ENCODE data around the gene XAGE3.

The XAGE3 gene

DNA sequence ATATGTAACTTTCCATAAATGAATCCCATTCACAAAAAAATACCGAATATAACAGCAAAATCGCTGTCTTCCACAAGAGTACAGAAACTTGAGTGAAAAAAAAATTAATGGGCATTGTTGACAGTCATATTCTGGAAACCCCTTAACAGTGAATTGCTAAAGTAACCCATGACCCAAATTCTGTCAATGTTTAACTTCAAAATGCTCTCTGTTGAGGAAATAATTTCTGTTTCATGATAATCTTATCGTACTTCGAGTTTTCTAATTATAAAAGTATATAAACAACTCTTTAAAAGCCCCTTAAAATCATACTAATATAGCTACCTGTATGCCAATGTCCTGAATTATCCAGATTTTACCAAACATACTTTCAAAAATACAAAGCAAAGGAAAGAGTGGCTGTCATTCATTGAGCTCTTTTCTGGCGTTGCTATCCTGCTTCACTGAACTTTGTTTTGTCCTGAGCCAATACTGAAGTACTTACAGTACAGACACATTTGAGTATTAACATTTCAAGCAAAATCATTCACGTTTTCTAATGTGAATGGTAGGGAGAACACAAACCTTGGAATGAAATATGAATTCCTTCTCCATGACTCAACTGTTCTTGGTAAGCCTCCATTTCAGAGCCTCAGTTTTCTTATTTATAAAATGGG lies 2.4 kb downstream of the XAGE3 start:
- TF ChIP-seq TCF12 (IDR thresholded peaks at IDR 0.05; ENCODE audit: low read depth) (no peak), TEAD4 (IDR thresholded peaks at IDR 0.05) (no peak), TAF1 (IDR thresholded peaks at IDR 0.05; ENCODE audit: low read depth) (no peak), CREB1 (IDR thresholded peaks at IDR 0.05; ENCODE audit: low read depth) (no peak), RAD21 (IDR thresholded peaks at IDR 0.05; ENCODE audit: low read depth) (no peak), ZBTB7A (IDR thresholded peaks at IDR 0.05; ENCODE audit: low read depth) (no peak), NFIC (IDR thresholded peaks at IDR 0.05) (no peak), CEBPB (IDR thresholded peaks at IDR 0.05) (no peak), FOXM1 (IDR thresholded peaks at IDR 0.05; ENCODE audit: borderline replicate concordance, low read depth) (no peak), EP300 (IDR thresholded peaks at IDR 0.05; ENCODE audit: borderline replicate concordance) (no peak)
- TF ChIP-seq, protein P1, sequence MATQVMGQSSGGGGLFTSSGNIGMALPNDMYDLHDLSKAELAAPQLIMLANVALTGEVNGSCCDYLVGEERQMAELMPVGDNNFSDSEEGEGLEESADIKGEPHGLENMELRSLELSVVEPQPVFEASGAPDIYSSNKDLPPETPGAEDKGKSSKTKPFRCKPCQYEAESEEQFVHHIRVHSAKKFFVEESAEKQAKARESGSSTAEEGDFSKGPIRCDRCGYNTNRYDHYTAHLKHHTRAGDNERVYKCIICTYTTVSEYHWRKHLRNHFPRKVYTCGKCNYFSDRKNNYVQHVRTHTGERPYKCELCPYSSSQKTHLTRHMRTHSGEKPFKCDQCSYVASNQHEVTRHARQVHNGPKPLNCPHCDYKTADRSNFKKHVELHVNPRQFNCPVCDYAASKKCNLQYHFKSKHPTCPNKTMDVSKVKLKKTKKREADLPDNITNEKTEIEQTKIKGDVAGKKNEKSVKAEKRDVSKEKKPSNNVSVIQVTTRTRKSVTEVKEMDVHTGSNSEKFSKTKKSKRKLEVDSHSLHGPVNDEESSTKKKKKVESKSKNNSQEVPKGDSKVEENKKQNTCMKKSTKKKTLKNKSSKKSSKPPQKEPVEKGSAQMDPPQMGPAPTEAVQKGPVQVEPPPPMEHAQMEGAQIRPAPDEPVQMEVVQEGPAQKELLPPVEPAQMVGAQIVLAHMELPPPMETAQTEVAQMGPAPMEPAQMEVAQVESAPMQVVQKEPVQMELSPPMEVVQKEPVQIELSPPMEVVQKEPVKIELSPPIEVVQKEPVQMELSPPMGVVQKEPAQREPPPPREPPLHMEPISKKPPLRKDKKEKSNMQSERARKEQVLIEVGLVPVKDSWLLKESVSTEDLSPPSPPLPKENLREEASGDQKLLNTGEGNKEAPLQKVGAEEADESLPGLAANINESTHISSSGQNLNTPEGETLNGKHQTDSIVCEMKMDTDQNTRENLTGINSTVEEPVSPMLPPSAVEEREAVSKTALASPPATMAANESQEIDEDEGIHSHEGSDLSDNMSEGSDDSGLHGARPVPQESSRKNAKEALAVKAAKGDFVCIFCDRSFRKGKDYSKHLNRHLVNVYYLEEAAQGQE (IDR thresholded peaks at IDR 0.05; ENCODE audit: low read depth), result no peak
- TF ChIP-seq, protein P2, sequence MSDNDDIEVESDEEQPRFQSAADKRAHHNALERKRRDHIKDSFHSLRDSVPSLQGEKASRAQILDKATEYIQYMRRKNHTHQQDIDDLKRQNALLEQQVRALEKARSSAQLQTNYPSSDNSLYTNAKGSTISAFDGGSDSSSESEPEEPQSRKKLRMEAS (IDR thresholded peaks at IDR 0.05), result no peak
- TF ChIP-seq, protein P3, sequence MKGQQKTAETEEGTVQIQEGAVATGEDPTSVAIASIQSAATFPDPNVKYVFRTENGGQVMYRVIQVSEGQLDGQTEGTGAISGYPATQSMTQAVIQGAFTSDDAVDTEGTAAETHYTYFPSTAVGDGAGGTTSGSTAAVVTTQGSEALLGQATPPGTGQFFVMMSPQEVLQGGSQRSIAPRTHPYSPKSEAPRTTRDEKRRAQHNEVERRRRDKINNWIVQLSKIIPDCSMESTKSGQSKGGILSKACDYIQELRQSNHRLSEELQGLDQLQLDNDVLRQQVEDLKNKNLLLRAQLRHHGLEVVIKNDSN (IDR thresholded peaks at IDR 0.05), result no peak

DNA sequence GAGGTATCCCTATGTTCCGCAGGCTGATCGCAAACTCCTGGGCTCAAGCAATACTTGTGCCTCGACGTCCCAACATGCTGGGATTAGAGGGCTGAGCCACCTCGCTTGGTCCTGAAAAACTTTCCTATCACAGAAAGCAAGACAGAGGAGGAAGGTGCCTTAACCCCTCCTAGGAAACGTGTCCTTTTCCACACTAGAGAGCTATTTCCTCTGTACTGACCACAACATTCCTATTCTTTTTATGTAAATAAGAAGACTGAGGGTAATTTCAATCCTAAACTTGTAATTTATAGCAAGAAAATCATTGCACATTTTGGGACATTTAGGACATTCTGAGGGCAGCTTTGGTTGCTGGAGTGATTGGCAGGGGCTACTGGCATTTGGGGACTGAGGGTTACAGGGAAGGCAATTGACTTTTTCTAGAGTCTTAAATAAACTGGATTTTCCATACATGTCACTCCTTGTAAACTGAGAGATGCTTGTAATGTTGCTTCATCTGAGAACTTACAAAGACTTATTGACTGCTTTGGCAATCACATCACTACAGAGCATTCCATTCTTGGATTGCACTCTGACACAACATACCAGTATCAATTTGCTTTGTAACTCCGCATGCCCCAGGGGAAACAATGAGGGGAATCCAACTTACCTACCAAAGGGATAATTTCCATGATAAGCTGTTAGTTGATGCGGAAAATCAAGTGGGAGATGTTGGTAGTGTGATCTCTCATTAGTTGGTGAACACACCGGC lies 15.6 kb downstream of the XAGE3 start:
- TF ChIP-seq EGR1 (IDR thresholded peaks at IDR 0.05), result no peak
- TF ChIP-seq TCF12 (IDR thresholded peaks at IDR 0.05; ENCODE audit: low read depth), result no peak
- TF ChIP-seq, protein P2 (IDR thresholded peaks at IDR 0.05), result no peak
- no peak for TF ChIP-seq NFIC (IDR thresholded peaks at IDR 0.05)
- TF ChIP-seq YY1 (IDR thresholded peaks at IDR 0.05; ENCODE audit: low read depth), result no peak
- TF ChIP-seq TAF1 (IDR thresholded peaks at IDR 0.05; ENCODE audit: low read depth), result no peak
- no peak for TF ChIP-seq CEBPB (IDR thresholded peaks at IDR 0.05)
- TF ChIP-seq EP300 (IDR thresholded peaks at IDR 0.05; ENCODE audit: borderline replicate concordance), result no peak
- no peak for TF ChIP-seq ZBTB7A (IDR thresholded peaks at IDR 0.05; ENCODE audit: low read depth)
- TF ChIP-seq CREB1 (IDR thresholded peaks at IDR 0.05; ENCODE audit: low read depth), result no peak
- TF ChIP-seq RAD21 (IDR thresholded peaks at IDR 0.05; ENCODE audit: low read depth), result no peak
- TF ChIP-seq FOXM1 (IDR thresholded peaks at IDR 0.05; ENCODE audit: borderline replicate concordance, low read depth), result no peak

DNA sequence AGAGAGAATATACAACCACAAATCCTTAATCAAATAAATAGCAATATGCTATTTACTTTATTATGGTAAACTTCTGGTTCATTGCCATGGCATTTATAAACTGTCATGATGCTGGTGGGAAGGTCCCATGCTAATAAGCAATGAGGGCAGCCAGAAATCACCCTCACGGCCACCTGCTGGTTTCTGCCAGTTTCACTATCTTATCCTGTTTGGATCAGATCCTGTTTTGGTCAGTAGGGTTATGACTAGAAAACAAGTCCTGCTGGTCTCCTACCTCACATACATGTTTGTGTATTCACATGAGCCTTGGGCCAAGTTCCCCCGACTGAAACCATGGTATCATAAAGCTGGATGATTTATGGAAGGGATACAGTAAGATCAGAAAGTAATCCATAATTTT lies 28.7 kb downstream of the XAGE3 start:
- TF ChIP-seq, protein P1 (IDR thresholded peaks at IDR 0.05; ENCODE audit: low read depth), result no peak
- TF ChIP-seq FOXM1 (IDR thresholded peaks at IDR 0.05; ENCODE audit: borderline replicate concordance, low read depth) (no peak), CREB1 (IDR thresholded peaks at IDR 0.05; ENCODE audit: low read depth) (no peak), NFIC (IDR thresholded peaks at IDR 0.05) (no peak), EGR1 (IDR thresholded peaks at IDR 0.05) (no peak), ZBTB7A (IDR thresholded peaks at IDR 0.05; ENCODE audit: low read depth) (no peak), CEBPB (IDR thresholded peaks at IDR 0.05) (no peak), TAF1 (IDR thresholded peaks at IDR 0.05; ENCODE audit: low read depth) (no peak), RAD21 (IDR thresholded peaks at IDR 0.05; ENCODE audit: low read depth) (no peak), TEAD4 (IDR thresholded peaks at IDR 0.05) (no peak), YY1 (IDR thresholded peaks at IDR 0.05; ENCODE audit: low read depth) (no peak)

DNA sequence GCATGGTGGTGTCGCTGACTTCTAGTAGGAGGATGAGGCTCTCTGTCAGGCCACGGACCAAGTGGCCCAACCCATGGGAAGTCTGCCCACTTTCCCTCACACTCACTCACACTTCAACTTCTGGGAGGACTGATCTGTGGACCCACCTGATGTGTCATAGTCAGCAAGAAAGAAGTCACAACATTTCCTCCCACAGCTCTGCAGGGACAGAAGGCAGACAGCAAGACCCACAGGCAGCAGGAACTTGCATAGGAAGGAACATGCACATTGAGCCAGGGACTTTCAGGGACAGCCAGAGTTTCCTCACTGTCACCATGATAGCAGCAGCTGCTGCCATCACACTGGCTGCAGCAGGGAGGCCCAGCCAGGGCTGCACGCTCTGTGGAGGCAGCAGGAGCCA lies 37.3 kb downstream of the XAGE3 start:
- no peak for TF ChIP-seq TEAD4 (IDR thresholded peaks at IDR 0.05)
- no peak for TF ChIP-seq TCF12 (IDR thresholded peaks at IDR 0.05; ENCODE audit: low read depth)
- TF ChIP-seq, protein P2 (IDR thresholded peaks at IDR 0.05), result no peak
- TF ChIP-seq CEBPB (IDR thresholded peaks at IDR 0.05), result no peak
- no peak for TF ChIP-seq TAF1 (IDR thresholded peaks at IDR 0.05; ENCODE audit: low read depth)
- TF ChIP-seq EP300 (IDR thresholded peaks at IDR 0.05; ENCODE audit: borderline replicate concordance), result no peak
- TF ChIP-seq, protein P3 (IDR thresholded peaks at IDR 0.05), result no peak
- TF ChIP-seq RAD21 (IDR thresholded peaks at IDR 0.05; ENCODE audit: low read depth), result no peak
- TF ChIP-seq, protein P1 (IDR thresholded peaks at IDR 0.05; ENCODE audit: low read depth), result no peak
- no peak for TF ChIP-seq NFIC (IDR thresholded peaks at IDR 0.05)
- no peak for TF ChIP-seq FOXM1 (IDR thresholded peaks at IDR 0.05; ENCODE audit: borderline replicate concordance, low read depth)
- TF ChIP-seq CREB1 (IDR thresholded peaks at IDR 0.05; ENCODE audit: low read depth), result no peak
- TF ChIP-seq YY1 (IDR thresholded peaks at IDR 0.05; ENCODE audit: low read depth), result no peak
- TF ChIP-seq ZBTB7A (IDR thresholded peaks at IDR 0.05; ENCODE audit: low read depth), result no peak
- no peak for TF ChIP-seq EGR1 (IDR thresholded peaks at IDR 0.05)
